Measurements from ENCODE around the gene DOK7. TPM values are rescaled to one million over a fixed set of nuclear protein-coding genes. Genes with fewer than 3 reads are reported as not detected.

DOK7 gene
- total RNA-seq, 1 donor from 2014 or later = 33.5 TPM

- Histone ChIP-seq H3K36me3 (no peaks in the 10 kb centered on the region), H3K27ac (no peak within 1 kb of the TSS), H3K4me3 (no peak within 1 kb of the TSS), H3K4me1 (peaks cover 0 to 7% of the 10 kb centered on the region in 2 donors), H3K27me3 (no peaks in the 10 kb centered on the region), H3K9me3 (no peaks in the 10 kb centered on the region)
- TF ChIP-seq CTCF (IDR thresholded peaks at IDR 0.05) = no peak
- no peak for DNase-seq (ENCODE audit: low spot score in 2 of 2)
- intact Hi-C loops (cut with DNase I) = loop anchor here (10.0 kb wide), 1 partner anchor 337 kb away; no protein-coding TSS in a partner anchor
Observed at GRCh38 chr4:3441501-3442459, 21.3 kb upstream of the DOK7 start, which contains the start of gene HGFAC. HGFAC (plus strand) TSS chr4:3441968; CDS start chr4:3442002, 34 bp downstream.

GRCh38 chr4:3442460-3442958 lies 20.6 kb upstream of the DOK7 start:
- Histone ChIP-seq H3K27me3 (no peaks in the 10 kb centered on the region), H3K36me3 (no peaks in the 10 kb centered on the region), H3K4me3 (no peak overlapping the region), H3K9me3 (no peaks in the 10 kb centered on the region), H3K27ac (no peak overlapping the region), H3K4me1 (peaks cover 0 to 3% of the 10 kb centered on the region in 2 donors)
- TF ChIP-seq CTCF (IDR thresholded peaks at IDR 0.05) = no peak
- intact Hi-C loops (cut with DNase I) = loop anchor here (10.0 kb wide), 1 partner anchor 338 kb away; no protein-coding TSS in a partner anchor
- DNase-seq (ENCODE audit: low spot score in 2 of 2) = no peak

GRCh38 chr4:3442959-3443749 lies 20.0 kb upstream of the DOK7 start:
- Histone ChIP-seq H3K4me1 (peaks cover 0 to 3% of the 10 kb centered on the region in 2 donors), H3K36me3 (no peaks in the 10 kb centered on the region), H3K4me3 (no peak overlapping the region), H3K27me3 (no peaks in the 10 kb centered on the region), H3K27ac (no peak overlapping the region), H3K9me3 (no peaks in the 10 kb centered on the region)
- intact Hi-C loops (cut with DNase I) = loop anchor here (1.0 to 10.0 kb wide), 2 partner anchors 97 to 338 kb away; no protein-coding TSS in a partner anchor
- TF ChIP-seq CTCF (IDR thresholded peaks at IDR 0.05) = peak; percentile 97 to 99 (median 98)
- no peak for DNase-seq (ENCODE audit: low spot score in 2 of 2)

- no peak overlapping the region for H3K4me3 ChIP-seq
- H3K4me1 ChIP-seq = peaks cover 0 to 3% of the 10 kb centered on the region in 2 donors
- no peaks in the 10 kb centered on the region for H3K36me3 ChIP-seq
- DNase-seq (ENCODE audit: low spot score in 2 of 2) = no peak
- H3K27ac ChIP-seq = no peak overlapping the region
- intact Hi-C loops (cut with DNase I) = loop anchor here (1.0 to 10.0 kb wide), 2 partner anchors 98 to 339 kb away; no protein-coding TSS in a partner anchor
- H3K27me3 ChIP-seq = no peaks in the 10 kb centered on the region
- H3K9me3 ChIP-seq = no peaks in the 10 kb centered on the region
- TF ChIP-seq CTCF (IDR thresholded peaks at IDR 0.05) = no peak
Observed at GRCh38 chr4:3443750-3444309, 19.3 kb upstream of the DOK7 start.

All from ascending aorta (tissue), 2 donors.